Stromal cell of bone marrow (primary cell): ENCODE measurements around the gene STXBP5L.
"Not testable (repeated sequence)": the region's sequence is repeated elsewhere in the genome, so short reads cannot be mapped to it uniquely, and the experiment has no call there.

Experiments
- DNase-seq: peaks from one replicate; pipeline ENCODE4 v3.0.0-alpha.2; 2012; ENCODE audit warnings: low read depth

Gene STXBP5L

GRCh38 chr3:120908030-120908794 is at the start of gene STXBP5L:
Gene STXBP5L (plus strand): TSS chr3:120908205. CDS start chr3:120909579, 1,374 bp downstream.
- DNase-seq, result peak; percentile 23

- no peak for DNase-seq
Measured at GRCh38 chr3:120858521-120858920, 49.5 kb upstream of the STXBP5L start.

- no peak for DNase-seq
Measured at GRCh38 chr3:120864541-120864940, 43.5 kb upstream of the STXBP5L start.

- no peak for DNase-seq
Measured at GRCh38 chr3:120875507-120875906, 32.5 kb upstream of the STXBP5L start.

- DNase-seq, result no peak
Measured at GRCh38 chr3:120875989-120876388, 32.0 kb upstream of the STXBP5L start.

- DNase-seq, result no peak
Measured at GRCh38 chr3:120879411-120879810, 28.6 kb upstream of the STXBP5L start.

GRCh38 chr3:120892921-120893320 is 15.1 kb upstream of the STXBP5L start:
- DNase-seq, result no peak

- DNase-seq, result peak; percentile 11
Measured at GRCh38 chr3:120894316-120895057, 13.5 kb upstream of the STXBP5L start.

GRCh38 chr3:120901716-120902115 is 6.3 kb upstream of the STXBP5L start:
- DNase-seq, result not testable (repeated sequence)

- no peak for DNase-seq
Measured at GRCh38 chr3:120903221-120903620, 4.8 kb upstream of the STXBP5L start.

GRCh38 chr3:120907659-120908029 is 361 bp upstream of the STXBP5L start:
- no peak for DNase-seq

- DNase-seq, result no peak
Measured at GRCh38 chr3:120908795-120909601, 993 bp downstream of the STXBP5L start.

GRCh38 chr3:120909602-120909878 is 1.5 kb downstream of the STXBP5L start:
- DNase-seq, result no peak

GRCh38 chr3:120926146-120926545 is 18.1 kb downstream of the STXBP5L start:
- no peak for DNase-seq

- DNase-seq, result no peak
Measured at GRCh38 chr3:120928991-120929390, 21.0 kb downstream of the STXBP5L start.

GRCh38 chr3:120931593-120931992 is 23.6 kb downstream of the STXBP5L start:
- no peak for DNase-seq

- no peak for DNase-seq
Measured at GRCh38 chr3:120956143-120956542, 48.1 kb downstream of the STXBP5L start.

GRCh38 chr3:120982608-120983320 is 74.8 kb downstream of the STXBP5L start:
- no peak for DNase-seq

GRCh38 chr3:120983321-120983665 is 75.3 kb downstream of the STXBP5L start:
- no peak for DNase-seq

GRCh38 chr3:120983841-120984240 is 75.8 kb downstream of the STXBP5L start:
- no peak for DNase-seq

GRCh38 chr3:120985242-120985641 is 77.2 kb downstream of the STXBP5L start:
- DNase-seq, result no peak

- DNase-seq, result no peak
Measured at GRCh38 chr3:120988994-120989393, 81.0 kb downstream of the STXBP5L start.
